T-cell (primary cell): Measurements from ENCODE around the gene KDM4B. TPM values are rescaled to one million over a fixed set of nuclear protein-coding genes. Genes with fewer than 3 reads are reported as not detected.

Source experiments
- ATAC-seq, 4 experiments: fragments of 200-7000 bp in 3 of 4; fragments of 150-1000 bp in 1 of 4; cut with Tn5 transposase; replicated peaks in 1 of 4; 1 replicate in 3 of 4; 2 replicates in 1 of 4; pipeline ENCODE4 v1.10.0; 2021; ENCODE audit warnings: moderate library complexity in 3 of 4, mild to moderate bottlenecking in 2 of 4, moderate number of reproducible peaks in 1 of 4
- CTCF ChIA-PET, 2 donors: fragments of 300-600 bp; sonication (Branson Sonifier 250); formaldehyde crosslinking; loops; one replicate each; lab custom pipeline; 2022; ENCODE audit warnings: antibody characterized with exemption in 2 of 2; lab: Charles Lee
- POLR2A ChIA-PET, 2 donors: fragments of 300-600 bp; sonication (Branson Sonifier 250); formaldehyde crosslinking; loops; one replicate each; lab custom pipeline; 2022; ENCODE audit warnings: antibody characterized with exemption in 2 of 2; lab: Charles Lee
- DNase-seq, 35 experiments: peaks; one replicate each; pipeline versions ENCODE4 v3.0.0 to v3.0.0-alpha.2; 2013 to 2023
- H3K27ac ChIP-seq: one replicate; pipeline ENCODE4 v1.5.1; 2013; ENCODE audit warnings: low read length
- H3K27me3 ChIP-seq, 2 experiments: replicated peaks in 1 of 2; 1 replicate in 1 of 2; 2 replicates in 1 of 2; pipeline versions ENCODE4 v1.6.1 to v1.7.0; 2013; ENCODE audit warnings: low read length in 1 of 2, mixed read lengths in 1 of 2; ENCODE audit not compliant: control insufficient read depth in 2 of 2, insufficient read depth in 2 of 2; ENCODE audit errors: extremely low read depth in 1 of 2
- H3K36me3 ChIP-seq, 2 donors: 1 replicate in 1 of 2; 2 replicates in 1 of 2; pipeline versions ENCODE4 v1.6.1 to v1.7.0; 2013; ENCODE audit warnings: low read length in 1 of 2; ENCODE audit not compliant: control insufficient read depth in 2 of 2, insufficient read depth in 1 of 2; ENCODE audit errors: extremely low read depth in 1 of 2
- H3K4me1 ChIP-seq, 2 experiments: 1 replicate in 1 of 2; 2 replicates in 1 of 2; pipeline versions ENCODE4 v1.6.1 to v1.7.0; 2013; ENCODE audit warnings: low read length in 2 of 2, mixed read lengths in 1 of 2; ENCODE audit not compliant: insufficient read depth in 2 of 2, control insufficient read depth in 1 of 2; ENCODE audit errors: extremely low read depth in 1 of 2
- H3K4me3 ChIP-seq, 2 donors: 1 replicate in 1 of 2; 2 replicates in 1 of 2; pipeline versions ENCODE4 v1.5.1 to v1.7.0; 2013; ENCODE audit warnings: mild to moderate bottlenecking in 2 of 2, low read length in 1 of 2, moderate library complexity in 1 of 2; ENCODE audit not compliant: control insufficient read depth in 1 of 2; ENCODE audit errors: extremely low read depth in 1 of 2
- H3K9me3 ChIP-seq: 2 replicates; pipeline ENCODE4 v1.7.0; 2013
- H3K27ac Mint-ChIP-seq, 2 donors: one replicate each; pipeline ENCODE4 v1.8.0; 2020 to 2021; ENCODE audit warnings: mild to moderate bottlenecking in 2 of 2, mixed read lengths in 2 of 2
- H3K27me3 Mint-ChIP-seq, 2 donors: one replicate each; pipeline ENCODE4 v1.8.0; 2021 to 2022; ENCODE audit warnings: mixed read lengths in 2 of 2
- H3K36me3 Mint-ChIP-seq: one replicate; pipeline ENCODE4 v1.8.0; 2021; ENCODE audit warnings: mixed read lengths
- H3K4me1 Mint-ChIP-seq, 3 donors: one replicate each; pipeline ENCODE4 v1.8.0; 2020 to 2022; ENCODE audit warnings: mixed read lengths in 3 of 3, mild to moderate bottlenecking in 1 of 3
- H3K4me3 Mint-ChIP-seq, 3 donors: one replicate each; pipeline ENCODE4 v1.8.0; 2020 to 2022; ENCODE audit warnings: mild to moderate bottlenecking in 3 of 3, mixed read lengths in 3 of 3, moderate library complexity in 3 of 3
- H3K9me3 Mint-ChIP-seq, 3 donors: one replicate each; pipeline ENCODE4 v1.8.0; 2020 to 2022; ENCODE audit warnings: mixed read lengths in 3 of 3
- WGBS: methylation state at CpG from one replicate; pipeline ENCODE4 v1.1.5; 2013; ENCODE audit warnings: missing lambda C conversion rate; ENCODE audit not compliant: insufficient coverage; 5-methylcytosine and 5-hydroxymethylcytosine counted together
- total RNA-seq, 35 experiments: library from RNA in 6 of 35; stranded (reverse) in 6 of 35; fragments of 120-200 nt in 1 of 35; gene quantifications; one replicate each; pipeline versions ENCODE4 v1.2.1 to v1.2.4 and lab custom pipeline; 2013 to 2026

KDM4B gene
- total RNA-seq, 5 donors from 2014 or later (not counting 1 experiment from before 2014, with no cell fraction given): 44.6 to 59.2 (median 47.8) TPM

DNA sequence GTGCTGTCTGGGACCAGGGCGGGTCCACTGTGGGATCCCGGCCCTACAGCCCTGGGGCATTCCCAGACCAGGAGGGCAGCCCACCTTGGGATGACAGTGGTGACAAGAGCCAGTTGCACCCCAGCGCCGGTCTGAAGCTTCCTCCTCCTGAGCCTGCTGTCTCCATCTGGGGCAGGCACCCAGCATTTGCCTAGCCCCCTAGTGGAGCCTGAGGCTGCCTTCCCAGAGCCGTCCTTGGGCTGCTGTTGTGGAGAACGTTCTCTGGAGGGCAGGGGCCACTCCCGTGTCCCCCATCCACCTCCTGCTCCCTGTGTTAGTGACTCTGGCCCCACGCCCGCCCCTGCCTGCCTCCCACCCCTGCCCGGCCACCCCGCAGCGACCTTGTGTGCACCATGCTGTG, 148.5 kb downstream of the KDM4B start:
- DNase-seq (no peak), ATAC-seq (no peak)
- no peak overlapping the region for H3K27ac Mint-ChIP-seq
- peaks cover 19 to 22% of the 10 kb centered on the region in 2 donors for H3K36me3 ChIP-seq
- no peaks in the 10 kb centered on the region for H3K9me3 ChIP-seq
- no peak overlapping the region for H3K4me3 ChIP-seq
- H3K27me3 ChIP-seq: peaks cover 0 to 2% of the 10 kb centered on the region in 2 experiments
- H3K4me3 Mint-ChIP-seq: no peak overlapping the region
- peaks cover 29% of the 10 kb centered on the region for H3K36me3 Mint-ChIP-seq
- peaks cover 0 to 2% (median 0%) of the 10 kb centered on the region in 3 donors for H3K9me3 Mint-ChIP-seq
- H3K4me1 ChIP-seq: peaks cover 0 to 11% of the 10 kb centered on the region in 2 experiments
- no peak overlapping the region for H3K27ac ChIP-seq
- H3K4me1 Mint-ChIP-seq: peaks cover 9 to 14% (median 14%) of the 10 kb centered on the region in 3 donors
- ChIA-PET POLR2A (no interaction called here), CTCF (no interaction called here)
- no peaks in the 10 kb centered on the region for H3K27me3 Mint-ChIP-seq
- WGBS: 91% methylated on average over 11 of the region's 12 CpGs

DNA sequence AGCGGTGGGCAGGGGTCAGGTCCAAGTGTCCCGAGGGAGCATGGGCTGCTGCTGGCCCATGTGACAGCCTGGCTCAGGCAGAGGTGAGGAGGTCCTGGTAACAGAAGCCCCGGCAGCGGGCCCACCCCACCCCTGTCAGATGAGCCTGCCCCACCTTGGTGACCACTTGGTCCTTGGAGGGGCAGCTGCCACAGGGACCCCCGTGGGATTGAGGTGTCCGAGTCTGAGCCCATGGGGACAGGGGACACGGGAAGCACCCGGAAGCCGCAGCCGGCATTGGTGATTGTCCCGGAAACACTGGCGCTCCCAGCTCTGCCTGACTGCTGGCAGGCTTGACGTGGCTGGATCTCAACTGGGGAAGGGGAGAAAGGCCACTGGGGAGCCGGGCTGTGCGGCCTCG, 149.1 kb downstream of the KDM4B start:
- DNase-seq (no peak), ATAC-seq (no peak)
- H3K9me3 Mint-ChIP-seq: peaks cover 0 to 2% (median 0%) of the 10 kb centered on the region in 3 donors
- no peaks in the 10 kb centered on the region for H3K9me3 ChIP-seq
- H3K4me3 Mint-ChIP-seq: no peak overlapping the region
- no peak overlapping the region for H3K4me3 ChIP-seq
- no peaks in the 10 kb centered on the region for H3K27me3 ChIP-seq
- no peaks in the 10 kb centered on the region for H3K27me3 Mint-ChIP-seq
- 95% methylated on average over 14 of the region's 16 CpGs for WGBS
- H3K36me3 Mint-ChIP-seq: peaks cover 27% of the 10 kb centered on the region
- H3K4me1 Mint-ChIP-seq: peaks cover 10 to 15% (median 15%) of the 10 kb centered on the region in 3 donors
- no peak overlapping the region for H3K27ac ChIP-seq
- CTCF ChIA-PET: no interaction called here
- POLR2A ChIA-PET: no interaction called here
- no peak overlapping the region for H3K27ac Mint-ChIP-seq
- H3K4me1 ChIP-seq: peaks cover 0 to 11% of the 10 kb centered on the region in 2 experiments
- peaks cover 15 to 24% of the 10 kb centered on the region in 2 donors for H3K36me3 ChIP-seq

GRCh38 chr19:5119297-5119998, 150.5 kb downstream of the KDM4B start:
- Histone ChIP-seq H3K9me3 (no peaks in the 10 kb centered on the region), H3K4me1 (peaks cover 0 to 11% of the 10 kb centered on the region in 2 experiments), H3K27ac (no peak overlapping the region), H3K4me3 (no peak overlapping the region), H3K27me3 (no peaks in the 10 kb centered on the region), H3K36me3 (peaks cover 13 to 22% of the 10 kb centered on the region in 2 donors)
- Mint-ChIP-seq H3K27me3 (no peaks in the 10 kb centered on the region), H3K36me3 (peaks cover 27% of the 10 kb centered on the region), H3K4me1 (peaks cover 15% of the 10 kb centered on the region in 3 donors), H3K9me3 (peaks cover 0 to 2% (median 0%) of the 10 kb centered on the region in 3 donors), H3K4me3 (no peak overlapping the region), H3K27ac (no peak overlapping the region)
- DNase-seq (no peak), ATAC-seq (no peak)
- 95% methylated on average over 32 of the region's 40 CpGs for WGBS
- POLR2A ChIA-PET: no interaction called here
- CTCF ChIA-PET: no interaction called here

DNA sequence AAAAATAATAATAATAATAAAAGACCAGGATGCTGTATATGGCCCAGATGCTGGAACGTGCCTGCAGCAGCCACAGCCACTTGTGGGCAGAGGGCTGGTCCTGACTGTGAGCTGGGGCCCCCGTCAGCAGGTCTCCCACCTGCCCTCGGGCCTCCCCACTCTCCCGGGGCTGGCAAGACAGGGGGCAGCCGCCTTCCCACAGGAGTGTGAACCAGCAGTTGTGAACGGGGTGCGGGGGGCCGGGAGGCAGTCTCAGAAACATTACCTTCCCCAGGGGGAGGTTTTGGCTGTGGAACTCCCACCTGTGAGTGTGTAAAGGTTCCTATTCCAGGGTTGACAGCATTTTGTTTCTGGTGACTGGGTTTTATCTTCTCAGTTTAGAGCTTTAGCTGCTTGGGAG, 151.4 kb downstream of the KDM4B start:
- peaks cover 24% of the 10 kb centered on the region for H3K36me3 Mint-ChIP-seq
- H3K9me3 Mint-ChIP-seq: peaks cover 0 to 2% (median 0%) of the 10 kb centered on the region in 3 donors
- Histone ChIP-seq H3K27me3 (no peaks in the 10 kb centered on the region), H3K4me1 (peaks cover 0 to 16% of the 10 kb centered on the region in 2 experiments), H3K36me3 (peaks cover 10 to 22% of the 10 kb centered on the region in 2 donors), H3K27ac (no peak overlapping the region), H3K4me3 (no peak overlapping the region), H3K9me3 (no peaks in the 10 kb centered on the region)
- no peaks in the 10 kb centered on the region for H3K27me3 Mint-ChIP-seq
- H3K27ac Mint-ChIP-seq: no peak overlapping the region
- peaks cover 18 to 24% (median 24%) of the 10 kb centered on the region in 3 donors for H3K4me1 Mint-ChIP-seq
- DNase-seq (no peak), ATAC-seq (no peak)
- ChIA-PET CTCF (no interaction called here), POLR2A (no interaction called here)
- 88% methylated on average over 5 of the region's 8 CpGs for WGBS
- no peak overlapping the region for H3K4me3 Mint-ChIP-seq

DNA sequence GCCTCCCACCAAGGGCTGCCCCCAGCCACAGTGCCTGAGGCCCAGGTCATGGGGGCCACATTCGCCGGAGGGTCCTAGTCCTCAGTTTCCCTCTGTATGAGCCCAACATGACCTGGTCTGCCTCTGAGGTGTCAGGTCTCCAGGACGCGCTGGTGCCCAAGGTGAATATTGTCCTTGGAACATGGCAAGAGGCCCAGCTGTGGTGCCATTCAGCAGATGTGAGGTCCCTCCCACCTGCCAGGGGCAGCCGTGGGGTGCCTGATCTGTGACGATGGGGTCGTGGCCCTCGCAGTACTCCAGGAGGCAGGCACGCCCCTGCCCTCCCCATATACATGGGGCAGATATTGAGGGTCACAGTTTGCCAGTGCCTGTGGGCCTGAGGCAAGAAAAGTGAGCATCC, 151.9 kb downstream of the KDM4B start:
- H3K4me3 ChIP-seq: no peak overlapping the region
- H3K4me1 Mint-ChIP-seq: peaks cover 20 to 27% (median 24%) of the 10 kb centered on the region in 3 donors
- H3K27ac Mint-ChIP-seq: peak overlapping the region in 1 of 2 donors; percentile 3
- ATAC-seq: no peak
- H3K36me3 Mint-ChIP-seq: peaks cover 19% of the 10 kb centered on the region
- DNase-seq: no peak
- no peaks in the 10 kb centered on the region for H3K27me3 Mint-ChIP-seq
- H3K9me3 ChIP-seq: no peaks in the 10 kb centered on the region
- WGBS: 93% methylated on average over 7 of the region's 9 CpGs
- H3K27me3 ChIP-seq: no peaks in the 10 kb centered on the region
- H3K36me3 ChIP-seq: peaks cover 10 to 22% of the 10 kb centered on the region in 2 donors
- H3K27ac ChIP-seq: no peak overlapping the region
- H3K4me3 Mint-ChIP-seq: no peak overlapping the region
- ChIA-PET POLR2A (no interaction called here), CTCF (no interaction called here)
- H3K4me1 ChIP-seq: peaks cover 2 to 21% of the 10 kb centered on the region in 2 experiments
- no peaks in the 10 kb centered on the region for H3K9me3 Mint-ChIP-seq

DNA sequence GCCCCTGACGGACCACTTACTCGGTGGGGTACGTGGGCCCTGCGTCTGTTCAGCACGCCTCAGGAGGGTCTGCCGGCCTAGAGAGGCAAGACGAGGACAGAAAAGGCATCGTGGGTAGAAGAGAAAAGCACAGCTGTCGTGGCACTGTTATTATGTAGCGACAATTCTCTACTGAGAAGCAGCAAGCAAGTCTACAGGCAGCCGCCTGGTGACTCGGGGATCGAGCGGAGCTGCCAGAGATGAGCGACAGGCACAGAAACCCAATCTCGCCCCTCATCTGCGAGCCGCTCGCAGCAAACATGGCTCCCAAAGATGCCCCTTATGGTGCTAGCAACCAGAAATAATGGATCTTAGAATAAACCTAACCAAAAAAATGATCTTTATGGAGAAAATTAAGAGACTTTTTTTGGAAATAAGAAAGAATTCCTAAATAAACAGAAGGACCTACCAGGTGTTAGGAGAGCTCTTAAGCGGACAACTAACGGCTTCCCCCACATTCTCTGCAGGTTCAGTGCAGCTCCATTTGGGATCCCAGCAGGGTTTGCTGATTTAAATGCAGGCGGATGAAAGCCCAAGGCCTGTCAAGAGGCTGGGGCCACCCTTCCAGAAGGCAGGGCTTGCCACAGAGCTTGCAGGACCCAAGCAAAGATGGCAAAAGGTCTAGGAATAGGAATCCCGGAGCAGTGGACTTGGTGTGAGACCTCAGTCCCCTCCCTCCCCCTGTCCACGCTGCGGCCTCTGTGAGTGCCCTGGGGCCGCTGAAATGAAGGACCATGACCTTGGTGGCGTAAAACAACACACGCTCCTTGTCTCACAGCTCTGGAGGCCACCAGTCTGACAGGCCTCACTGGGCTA, 152.6 kb downstream of the KDM4B start:
- Mint-ChIP-seq H3K4me1 (peaks cover 21 to 29% (median 24%) of the 10 kb centered on the region in 3 donors), H3K36me3 (peaks cover 12% of the 10 kb centered on the region), H3K27ac (peak overlapping the region; percentile 1 to 64), H3K4me3 (no peak overlapping the region), H3K27me3 (no peaks in the 10 kb centered on the region), H3K9me3 (no peaks in the 10 kb centered on the region)
- Histone ChIP-seq H3K27me3 (no peaks in the 10 kb centered on the region), H3K36me3 (peaks cover 10 to 22% of the 10 kb centered on the region in 2 donors), H3K9me3 (no peaks in the 10 kb centered on the region), H3K4me3 (no peak overlapping the region), H3K27ac (no peak overlapping the region), H3K4me1 (peaks cover 3 to 28% of the 10 kb centered on the region in 2 experiments)
- WGBS: 94% methylated on average over 21 of the region's 28 CpGs
- ATAC-seq: no peak
- CTCF ChIA-PET: no interaction called here
- POLR2A ChIA-PET: no interaction called here
- no peak for DNase-seq
